ENCODE results near the gene UBD.

UBD gene

GRCh38 chr6:29509711-29510110 lies 49.8 kb downstream of the UBD start:
- no peak for TF ChIP-seq CTCF (conservative IDR thresholded peaks at IDR 0.05; ENCODE audit: control insufficient read depth, insufficient read depth, low read depth, low read length)
- no peak for DNase-seq (ENCODE audit: low read depth)
- no peak overlapping the region for H3K4me3 ChIP-seq (ENCODE audit: control insufficient read depth, low read depth, low read length)

GRCh38 chr6:29509239-29509638 lies 50.3 kb downstream of the UBD start:
- no peak for DNase-seq (ENCODE audit: low read depth)
- H3K4me3 ChIP-seq (ENCODE audit: control insufficient read depth, low read depth, low read length) = no peak overlapping the region
- no peak for TF ChIP-seq CTCF (conservative IDR thresholded peaks at IDR 0.05; ENCODE audit: control insufficient read depth, insufficient read depth, low read depth, low read length)

- DNase-seq (ENCODE audit: low read depth) = no peak
- no peak overlapping the region for H3K4me3 ChIP-seq (ENCODE audit: control insufficient read depth, low read depth, low read length)
- no peak for TF ChIP-seq CTCF (conservative IDR thresholded peaks at IDR 0.05; ENCODE audit: control insufficient read depth, insufficient read depth, low read depth, low read length)
These were observed 52.2 kb downstream of the UBD start for GRCh38 chr6:29507319-29507718.

GRCh38 chr6:29506446-29507067 lies 53.0 kb downstream of the UBD start:
- no peak overlapping the region for H3K4me3 ChIP-seq (ENCODE audit: control insufficient read depth, low read depth, low read length)
- TF ChIP-seq CTCF (conservative IDR thresholded peaks at IDR 0.05; ENCODE audit: control insufficient read depth, insufficient read depth, low read depth, low read length) = no peak
- DNase-seq (ENCODE audit: low read depth) = no peak

GRCh38 chr6:29505808-29506207 lies 53.7 kb downstream of the UBD start:
- H3K4me3 ChIP-seq (ENCODE audit: control insufficient read depth, low read depth, low read length) = no peak overlapping the region
- DNase-seq (ENCODE audit: low read depth) = no peak
- no peak for TF ChIP-seq CTCF (conservative IDR thresholded peaks at IDR 0.05; ENCODE audit: control insufficient read depth, insufficient read depth, low read depth, low read length)
